Measurements from ENCODE around the gene NKX2-2. TPM values are rescaled to one million over a fixed set of nuclear protein-coding genes. Genes with fewer than 3 reads are reported as not detected.

NKX2-2 gene
- total RNA-seq, 1 experiment from 2014 or later = not detected

DNA sequence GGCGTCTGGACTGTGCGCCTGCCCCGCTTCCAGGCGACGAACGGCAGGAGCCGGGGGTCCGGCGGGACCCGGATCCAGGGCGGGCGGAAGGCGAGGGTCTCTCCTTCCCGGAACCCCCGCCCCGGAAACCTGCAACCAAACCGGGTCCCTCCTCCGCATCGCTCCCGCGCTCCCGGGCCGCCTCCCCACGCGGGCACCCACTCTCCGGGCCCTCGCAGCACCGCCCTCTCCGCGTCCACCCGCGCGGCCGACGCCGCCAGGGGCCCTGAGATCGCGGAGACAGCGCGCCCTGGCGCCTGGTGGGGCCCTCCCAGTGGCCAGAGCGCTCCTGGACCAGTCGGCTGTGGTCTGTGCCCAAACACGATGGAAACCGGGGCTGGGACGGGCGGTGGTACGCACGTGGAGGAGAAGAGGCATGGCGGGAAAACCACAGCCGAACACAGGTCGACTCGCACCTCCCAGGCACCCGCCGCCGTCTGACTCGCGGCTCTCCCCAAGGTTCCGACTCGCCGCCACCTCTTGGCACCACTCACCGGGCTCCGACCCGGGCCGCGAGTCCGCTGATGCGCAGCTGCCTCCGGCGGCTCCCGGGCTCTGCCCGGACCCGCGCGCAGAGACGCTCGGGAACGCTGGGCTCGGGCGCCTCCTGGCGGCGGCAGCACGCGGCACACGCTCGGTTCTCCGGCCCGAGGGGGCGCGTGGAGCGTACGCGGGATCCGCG, 7.9 kb downstream of the NKX2-2 start (continued):
- TF ChIP-seq, protein P1, sequence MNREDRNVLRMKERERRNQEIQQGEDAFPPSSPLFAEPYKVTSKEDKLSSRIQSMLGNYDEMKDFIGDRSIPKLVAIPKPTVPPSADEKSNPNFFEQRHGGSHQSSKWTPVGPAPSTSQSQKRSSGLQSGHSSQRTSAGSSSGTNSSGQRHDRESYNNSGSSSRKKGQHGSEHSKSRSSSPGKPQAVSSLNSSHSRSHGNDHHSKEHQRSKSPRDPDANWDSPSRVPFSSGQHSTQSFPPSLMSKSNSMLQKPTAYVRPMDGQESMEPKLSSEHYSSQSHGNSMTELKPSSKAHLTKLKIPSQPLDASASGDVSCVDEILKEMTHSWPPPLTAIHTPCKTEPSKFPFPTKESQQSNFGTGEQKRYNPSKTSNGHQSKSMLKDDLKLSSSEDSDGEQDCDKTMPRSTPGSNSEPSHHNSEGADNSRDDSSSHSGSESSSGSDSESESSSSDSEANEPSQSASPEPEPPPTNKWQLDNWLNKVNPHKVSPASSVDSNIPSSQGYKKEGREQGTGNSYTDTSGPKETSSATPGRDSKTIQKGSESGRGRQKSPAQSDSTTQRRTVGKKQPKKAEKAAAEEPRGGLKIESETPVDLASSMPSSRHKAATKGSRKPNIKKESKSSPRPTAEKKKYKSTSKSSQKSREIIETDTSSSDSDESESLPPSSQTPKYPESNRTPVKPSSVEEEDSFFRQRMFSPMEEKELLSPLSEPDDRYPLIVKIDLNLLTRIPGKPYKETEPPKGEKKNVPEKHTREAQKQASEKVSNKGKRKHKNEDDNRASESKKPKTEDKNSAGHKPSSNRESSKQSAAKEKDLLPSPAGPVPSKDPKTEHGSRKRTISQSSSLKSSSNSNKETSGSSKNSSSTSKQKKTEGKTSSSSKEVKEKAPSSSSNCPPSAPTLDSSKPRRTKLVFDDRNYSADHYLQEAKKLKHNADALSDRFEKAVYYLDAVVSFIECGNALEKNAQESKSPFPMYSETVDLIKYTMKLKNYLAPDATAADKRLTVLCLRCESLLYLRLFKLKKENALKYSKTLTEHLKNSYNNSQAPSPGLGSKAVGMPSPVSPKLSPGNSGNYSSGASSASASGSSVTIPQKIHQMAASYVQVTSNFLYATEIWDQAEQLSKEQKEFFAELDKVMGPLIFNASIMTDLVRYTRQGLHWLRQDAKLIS (CRISPR knock-in tag; IDR thresholded peaks at IDR 0.05; ENCODE audit: borderline replicate concordance) = no peak; the same call in 1 of the 2 replicates
- TF ChIP-seq FOXK1 (CRISPR knock-in tag; IDR thresholded peaks at IDR 0.05) (peak; percentile 52; the same call in 1 of the 2 replicates), ZNF138 (CRISPR knock-in tag; conservative IDR thresholded peaks at IDR 0.05) (peak; percentile 41; the same call in 1 of the 2 replicates), ATF1 (CRISPR knock-in tag; IDR thresholded peaks at IDR 0.05) (0 out of 2 replicates have a peak, but pooled peaks have one; percentile 63), ZBTB43 (CRISPR knock-in tag; IDR thresholded peaks at IDR 0.05) (peak; percentile 76; the same call in 1 of the 2 replicates), ZNF263 (CRISPR knock-in tag; IDR thresholded peaks at IDR 0.05; ENCODE audit: low read depth) (peak; percentile 55; the same call in 1 of the 2 replicates), ESRRA (CRISPR knock-in tag; IDR thresholded peaks at IDR 0.05; ENCODE audit: borderline replicate concordance) (no peak), MYBL2 (CRISPR knock-in tag; IDR thresholded peaks at IDR 0.05) (peak; percentile 72; the same call in 1 of the 2 replicates), CREM (CRISPR knock-in tag; IDR thresholded peaks at IDR 0.05) (peak; percentile 69), ARID4B (CRISPR knock-in tag; IDR thresholded peaks at IDR 0.05; ENCODE audit: borderline replicate concordance) (no peak), NFE2L1 (CRISPR knock-in tag; IDR thresholded peaks at IDR 0.05) (peak; percentile 73; the same call in 1 of the 2 replicates), FOXP1 (CRISPR knock-in tag; IDR thresholded peaks at IDR 0.05; ENCODE audit: borderline replicate concordance) (peak; percentile 82; the same call in 1 of the 2 replicates), NR3C1 (CRISPR knock-in tag; conservative IDR thresholded peaks at IDR 0.05; ENCODE audit: low read depth) (0 out of 2 replicates have a peak, but pooled peaks have one; percentile 24), FOXP4 (CRISPR knock-in tag; IDR thresholded peaks at IDR 0.05) (0 out of 2 replicates have a peak, but pooled peaks have one; percentile 9)
- TF ChIP-seq, protein P2, sequence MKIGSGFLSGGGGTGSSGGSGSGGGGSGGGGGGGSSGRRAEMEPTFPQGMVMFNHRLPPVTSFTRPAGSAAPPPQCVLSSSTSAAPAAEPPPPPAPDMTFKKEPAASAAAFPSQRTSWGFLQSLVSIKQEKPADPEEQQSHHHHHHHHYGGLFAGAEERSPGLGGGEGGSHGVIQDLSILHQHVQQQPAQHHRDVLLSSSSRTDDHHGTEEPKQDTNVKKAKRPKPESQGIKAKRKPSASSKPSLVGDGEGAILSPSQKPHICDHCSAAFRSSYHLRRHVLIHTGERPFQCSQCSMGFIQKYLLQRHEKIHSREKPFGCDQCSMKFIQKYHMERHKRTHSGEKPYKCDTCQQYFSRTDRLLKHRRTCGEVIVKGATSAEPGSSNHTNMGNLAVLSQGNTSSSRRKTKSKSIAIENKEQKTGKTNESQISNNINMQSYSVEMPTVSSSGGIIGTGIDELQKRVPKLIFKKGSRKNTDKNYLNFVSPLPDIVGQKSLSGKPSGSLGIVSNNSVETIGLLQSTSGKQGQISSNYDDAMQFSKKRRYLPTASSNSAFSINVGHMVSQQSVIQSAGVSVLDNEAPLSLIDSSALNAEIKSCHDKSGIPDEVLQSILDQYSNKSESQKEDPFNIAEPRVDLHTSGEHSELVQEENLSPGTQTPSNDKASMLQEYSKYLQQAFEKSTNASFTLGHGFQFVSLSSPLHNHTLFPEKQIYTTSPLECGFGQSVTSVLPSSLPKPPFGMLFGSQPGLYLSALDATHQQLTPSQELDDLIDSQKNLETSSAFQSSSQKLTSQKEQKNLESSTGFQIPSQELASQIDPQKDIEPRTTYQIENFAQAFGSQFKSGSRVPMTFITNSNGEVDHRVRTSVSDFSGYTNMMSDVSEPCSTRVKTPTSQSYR (CRISPR knock-in tag; IDR thresholded peaks at IDR 0.05) = 0 out of 2 replicates have a peak, but pooled peaks have one; percentile 62
- TF ChIP-seq, protein P3, sequence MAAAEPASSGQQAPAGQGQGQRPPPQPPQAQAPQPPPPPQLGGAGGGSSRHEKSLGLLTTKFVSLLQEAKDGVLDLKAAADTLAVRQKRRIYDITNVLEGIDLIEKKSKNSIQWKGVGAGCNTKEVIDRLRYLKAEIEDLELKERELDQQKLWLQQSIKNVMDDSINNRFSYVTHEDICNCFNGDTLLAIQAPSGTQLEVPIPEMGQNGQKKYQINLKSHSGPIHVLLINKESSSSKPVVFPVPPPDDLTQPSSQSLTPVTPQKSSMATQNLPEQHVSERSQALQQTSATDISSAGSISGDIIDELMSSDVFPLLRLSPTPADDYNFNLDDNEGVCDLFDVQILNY (CRISPR knock-in tag; IDR thresholded peaks at IDR 0.05) = peak; percentile 81
- TF ChIP-seq, protein P4, sequence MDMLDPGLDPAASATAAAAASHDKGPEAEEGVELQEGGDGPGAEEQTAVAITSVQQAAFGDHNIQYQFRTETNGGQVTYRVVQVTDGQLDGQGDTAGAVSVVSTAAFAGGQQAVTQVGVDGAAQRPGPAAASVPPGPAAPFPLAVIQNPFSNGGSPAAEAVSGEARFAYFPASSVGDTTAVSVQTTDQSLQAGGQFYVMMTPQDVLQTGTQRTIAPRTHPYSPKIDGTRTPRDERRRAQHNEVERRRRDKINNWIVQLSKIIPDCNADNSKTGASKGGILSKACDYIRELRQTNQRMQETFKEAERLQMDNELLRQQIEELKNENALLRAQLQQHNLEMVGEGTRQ (CRISPR knock-in tag; IDR thresholded peaks at IDR 0.05) = no peak; the same call in 1 of the 2 replicates
- TF ChIP-seq, protein P5, sequence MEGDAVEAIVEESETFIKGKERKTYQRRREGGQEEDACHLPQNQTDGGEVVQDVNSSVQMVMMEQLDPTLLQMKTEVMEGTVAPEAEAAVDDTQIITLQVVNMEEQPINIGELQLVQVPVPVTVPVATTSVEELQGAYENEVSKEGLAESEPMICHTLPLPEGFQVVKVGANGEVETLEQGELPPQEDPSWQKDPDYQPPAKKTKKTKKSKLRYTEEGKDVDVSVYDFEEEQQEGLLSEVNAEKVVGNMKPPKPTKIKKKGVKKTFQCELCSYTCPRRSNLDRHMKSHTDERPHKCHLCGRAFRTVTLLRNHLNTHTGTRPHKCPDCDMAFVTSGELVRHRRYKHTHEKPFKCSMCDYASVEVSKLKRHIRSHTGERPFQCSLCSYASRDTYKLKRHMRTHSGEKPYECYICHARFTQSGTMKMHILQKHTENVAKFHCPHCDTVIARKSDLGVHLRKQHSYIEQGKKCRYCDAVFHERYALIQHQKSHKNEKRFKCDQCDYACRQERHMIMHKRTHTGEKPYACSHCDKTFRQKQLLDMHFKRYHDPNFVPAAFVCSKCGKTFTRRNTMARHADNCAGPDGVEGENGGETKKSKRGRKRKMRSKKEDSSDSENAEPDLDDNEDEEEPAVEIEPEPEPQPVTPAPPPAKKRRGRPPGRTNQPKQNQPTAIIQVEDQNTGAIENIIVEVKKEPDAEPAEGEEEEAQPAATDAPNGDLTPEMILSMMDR (IDR thresholded peaks at IDR 0.05) = peak; percentile 85

Measured in WTC11 (cell line).